Right forelimb (tissue), 1 donor: ENCODE results near the gene ANO3.

ENCODE experiments used
- DNase-seq: peaks from one replicate; pipeline ENCODE4 v3.0.0-alpha.2; 2018

ANO3 gene

GRCh38 chr11:26510164-26510563 lies 178.2 kb downstream of the ANO3 start:
- DNase-seq, result no peak

GRCh38 chr11:26510756-26511155 lies 178.8 kb downstream of the ANO3 start:
- DNase-seq, result no peak

- no peak for DNase-seq
Measured at GRCh38 chr11:26512196-26512595, 180.3 kb downstream of the ANO3 start.

- no peak for DNase-seq
Measured at GRCh38 chr11:26519469-26519868, 187.5 kb downstream of the ANO3 start.

GRCh38 chr11:26522912-26523610 lies 191.1 kb downstream of the ANO3 start:
- DNase-seq, result no peak

GRCh38 chr11:26527685-26528084 lies 195.8 kb downstream of the ANO3 start:
- no peak for DNase-seq

- DNase-seq, result no peak
Measured at GRCh38 chr11:26537341-26537740, 205.4 kb downstream of the ANO3 start.

GRCh38 chr11:26539517-26539916 lies 207.6 kb downstream of the ANO3 start:
- DNase-seq, result no peak

GRCh38 chr11:26541870-26542269 lies 209.9 kb downstream of the ANO3 start:
- no peak for DNase-seq

- DNase-seq, result no peak
Measured at GRCh38 chr11:26549176-26549575, 217.2 kb downstream of the ANO3 start.

GRCh38 chr11:26550022-26550421 lies 218.1 kb downstream of the ANO3 start:
- no peak for DNase-seq

GRCh38 chr11:26551186-26551801 lies 219.4 kb downstream of the ANO3 start:
- no peak for DNase-seq

- no peak for DNase-seq
Measured at GRCh38 chr11:26553182-26553581, 221.3 kb downstream of the ANO3 start.

GRCh38 chr11:26554455-26554854 lies 222.5 kb downstream of the ANO3 start:
- DNase-seq, result no peak

- no peak for DNase-seq
Measured at GRCh38 chr11:26556582-26556981, 224.7 kb downstream of the ANO3 start.

GRCh38 chr11:26557666-26558065 lies 225.7 kb downstream of the ANO3 start:
- no peak for DNase-seq

GRCh38 chr11:26558190-26558589 lies 226.3 kb downstream of the ANO3 start:
- DNase-seq, result no peak

- no peak for DNase-seq
Measured at GRCh38 chr11:26569646-26570045, 237.7 kb downstream of the ANO3 start.

- no peak for DNase-seq
Measured at GRCh38 chr11:26571861-26572654, 240.1 kb downstream of the ANO3 start, which contains the start of gene MUC15. Gene MUC15, minus strand, starts transcription at chr11:26572263. Its CDS starts 5,169 bp downstream, at chr11:26567094.

- no peak for DNase-seq
Measured at GRCh38 chr11:26572770-26573402, 241.0 kb downstream of the ANO3 start.

GRCh38 chr11:26573896-26574295 lies 242.0 kb downstream of the ANO3 start:
- DNase-seq, result no peak

GRCh38 chr11:26575946-26576345 lies 244.0 kb downstream of the ANO3 start:
- DNase-seq, result no peak

- DNase-seq, result no peak
Measured at GRCh38 chr11:26578998-26579661, 247.2 kb downstream of the ANO3 start.
